A549 (cell line): Measurements from ENCODE around the gene POLR2I. TPM values are rescaled to one million over a fixed set of nuclear protein-coding genes. Genes with fewer than 3 reads are reported as not detected.
"Not testable (repeated sequence)": the region's sequence is repeated elsewhere in the genome, so short reads cannot be mapped to it uniquely, and the experiment has no call there.

Experiments
- ATAC-seq, 2 experiments: fragments of 200-7000 bp in 1 of 2; fragments of >200 bp in 1 of 2; cut with Nextera tagmentation in 1 of 2; cut with Tn5 transposase in 1 of 2; 3 replicates each; pipeline versions ENCODE4 v1.8.0 to v1.9.1; 2018 to 2020; ENCODE audit warnings: mild to moderate bottlenecking in 1 of 2, moderate library complexity in 1 of 2
- CTCF ChIA-PET: fragments of 300-600 bp; sonication (Branson Sonifier 250); formaldehyde crosslinking; extraction: SDS; loops from one replicate; lab custom pipeline; 2021; ENCODE audit warnings: antibody characterized with exemption, inconsistent platforms; lab: Yijun Ruan, JAX
- POLR2A ChIA-PET: fragments of 350-600 bp; formaldehyde crosslinking; extraction: SDS; loops from one replicate; lab custom pipeline; 2021; ENCODE audit warnings: antibody characterized with exemption, inconsistent platforms; lab: Yijun Ruan, JAX
- DNase-seq, 2 experiments: peaks; one replicate each; pipeline versions ENCODE4 v3.0.0 to v3.0.0-alpha.2; 2011 to 2016; ENCODE audit warnings: low read depth in 1 of 2, low spot score in 1 of 2
- FAIRE-seq: peaks from 2 replicates; lab custom pipeline; 2011; peaks lifted over from hg19 to GRCh38; lab: Jason Lieb, UNC
- H3K27ac ChIP-seq, 2 experiments: fragments of >200 bp; sonication (Bioruptor Twin); formaldehyde crosslinking; 3 replicates each; pipeline ENCODE4 v1.5.1; 2016 to 2017
- H3K4me1 ChIP-seq: fragments of >200 bp; sonication (Bioruptor Twin); formaldehyde crosslinking; 3 replicates; pipeline ENCODE4 v1.6.1; 2016
- H3K4me2 ChIP-seq: fragments of >200 bp; sonication (Bioruptor Twin); formaldehyde crosslinking; 3 replicates; pipeline ENCODE4 v1.6.1; 2016
- H3K4me3 ChIP-seq: fragments of >200 bp; sonication (Bioruptor Twin); formaldehyde crosslinking; 3 replicates; pipeline ENCODE4 v1.5.1; 2016
- H3K9me3 ChIP-seq: fragments of >200 bp; sonication (Bioruptor Twin); formaldehyde crosslinking; 3 replicates; pipeline ENCODE4 v1.6.1; 2016
- EP300 ChIP-seq, 2 experiments: fragments of >200 bp; sonication (Bioruptor Twin); formaldehyde crosslinking; IDR thresholded peaks; 2 replicates in 1 of 2; 3 replicates in 1 of 2; pipeline ENCODE4 v1.6.1; 2016 to 2017
- ESRRA ChIP-seq: fragments of 150-350 bp; IDR thresholded peaks from 2 replicates; pipeline ENCODE4 v1.6.1; 2014; ENCODE audit warnings: mild to moderate bottlenecking, low read length, borderline replicate concordance
- FOSB ChIP-seq: fragments of 250-450 bp; sonication (Bioruptor Pico); IDR thresholded peaks from 2 replicates; pipeline ENCODE4 v1.5.0; 2020; ENCODE audit warnings: mild to moderate bottlenecking, moderate library complexity
- GATA3 ChIP-seq: IDR thresholded peaks from 2 replicates; pipeline ENCODE4 v1.6.1; 2012; ENCODE audit warnings: borderline replicate concordance
- KDM5A ChIP-seq: fragments of 200-600 bp; sonication (generic); IDR thresholded peaks from 2 replicates; pipeline ENCODE4 v1.6.1; 2016; ENCODE audit warnings: antibody characterized with exemption, mild to moderate bottlenecking
- MYC ChIP-seq: IDR thresholded peaks from 2 replicates; pipeline ENCODE4 v1.6.1; 2012; ENCODE audit warnings: mild to moderate bottlenecking, inconsistent platforms, low read length, improper control_type of control experiment, borderline replicate concordance
- NR3C1 ChIP-seq: fragments of >200 bp; sonication (Bioruptor Twin); formaldehyde crosslinking; IDR thresholded peaks from 3 replicates; pipeline ENCODE4 v1.6.1; 2017
- POLR2A ChIP-seq: IDR thresholded peaks from 2 replicates; pipeline ENCODE4 v1.6.1; 2012; ENCODE audit warnings: mild to moderate bottlenecking, low read length
- REST ChIP-seq: fragments of 200-600 bp; sonication (generic); IDR thresholded peaks from 2 replicates; pipeline ENCODE4 v1.6.1; 2016; ENCODE audit warnings: antibody characterized with exemption, mild to moderate bottlenecking, moderate library complexity
- RFX5 ChIP-seq: fragments of 450-650 bp; IDR thresholded peaks from 2 replicates; pipeline ENCODE4 v1.7.1; 2014; ENCODE audit warnings: antibody characterized with exemption, mild to moderate bottlenecking, moderate library complexity
- RNF2 ChIP-seq: fragments of 200-600 bp; sonication (generic); IDR thresholded peaks from 2 replicates; pipeline ENCODE4 v1.6.1; 2016; ENCODE audit warnings: low read depth, mild to moderate bottlenecking, antibody characterized with exemption, moderate library complexity, borderline replicate concordance
- TFCP2L1 ChIP-seq: fragments of 250-450 bp; sonication (Bioruptor Pico); IDR thresholded peaks from 2 replicates; pipeline ENCODE4 v1.5.0; 2021; ENCODE audit warnings: mild to moderate bottlenecking
- ZC3H11A ChIP-seq: fragments of 450-650 bp; IDR thresholded peaks from 2 replicates; pipeline ENCODE4 v1.6.1; 2014; ENCODE audit warnings: antibody characterized with exemption, mild to moderate bottlenecking
- WGBS: methylation state at CpG from one replicate; pipeline ENCODE4 v1.1.6; 2017; ENCODE audit errors: missing lambda C conversion rate; 5-methylcytosine and 5-hydroxymethylcytosine counted together
- polyA plus RNA-seq, 4 experiments: library from polyadenylated mRNA; depleted of rRNA in 3 of 4; stranded (reverse); fragments of >200 nt; fragmentation: RNase III in 1 of 4; extraction: RNeasy Plus Mini Kit Qiagen cat#74134 plus additional on column Dnase treatment in 1 of 4; gene quantifications; 2 replicates in 3 of 4; 3 replicates in 1 of 4; pipeline ENCODE4 v1.2.3, GENCODE V29; 2011 to 2017

The POLR2I gene
- polyA plus RNA-seq, 2 of the 4 experiments (the other 2 are of a cell fraction) = 123 to 277 TPM

GRCh38 chr19:36079389-36079945, 35.2 kb downstream of the POLR2I start:
- WGBS = 96% methylated on average over 3 of the region's 3 CpGs
- ChIA-PET POLR2A (no interaction called here), CTCF (no interaction called here)
- ATAC-seq (no peak), FAIRE-seq (peak; percentile 96), DNase-seq (no peak)
- Histone ChIP-seq H3K4me3 (no peak overlapping the region), H3K27ac (no peak overlapping the region), H3K9me3 (no peaks in the 10 kb centered on the region), H3K4me2 (no peak overlapping the region), H3K4me1 (0 out of 3 replicates have a peak, but pooled peaks cover 5% of the 10 kb centered on the region)
- no peak for TF ChIP-seq ZC3H11A
- no peak for TF ChIP-seq EP300 (IDR thresholded peaks at IDR 0.05)
- no peak for TF ChIP-seq NR3C1
- TF ChIP-seq FOSB (CRISPR knock-in tag) = no peak
- no peak for TF ChIP-seq KDM5A
- no peak for TF ChIP-seq RNF2
- TF ChIP-seq ESRRA = no peak
- no peak for TF ChIP-seq RFX5
- TF ChIP-seq TFCP2L1 (CRISPR knock-in tag) = no peak

- Histone ChIP-seq H3K27ac (no peak overlapping the region), H3K4me1 (peaks cover 13% of the 10 kb centered on the region), H3K4me2 (no peak overlapping the region), H3K4me3 (no peak overlapping the region), H3K9me3 (no peaks in the 10 kb centered on the region)
- TF ChIP-seq REST (peak; percentile 25; the same call in 1 of the 2 replicates), NR3C1 (no peak)
- ATAC-seq (peak in 1 of 2 experiments; percentile 12; a peak in 2 of 6 replicates), DNase-seq (no peak), FAIRE-seq (no peak)
- 86% methylated on average over 10 of the region's 10 CpGs for WGBS
- ChIA-PET POLR2A (interaction anchor here (0.6 to 1.0 kb wide), 2 partner anchors 42 to 63 kb away, joined by 3 to 4 read pairs; partner anchors contain the start of genes POLR2I and TBCB), CTCF (interaction anchor here (0.7 to 5.6 kb wide), 8 partner anchors 9 to 97 kb away, joined by 3 to 53 read pairs (median 5); partner anchors contain the start of genes POLR2I and THAP8)
Observed at GRCh38 chr19:36073121-36073876, 41.4 kb downstream of the POLR2I start.

- Histone ChIP-seq H3K4me3 (no peak overlapping the region), H3K4me2 (no peak overlapping the region), H3K4me1 (peaks cover 13% of the 10 kb centered on the region), H3K9me3 (no peaks in the 10 kb centered on the region), H3K27ac (no peak overlapping the region)
- FAIRE-seq = no peak
- 88% methylated on average over 8 of the region's 8 CpGs for WGBS
- ChIA-PET POLR2A (interaction anchor here (1.0 kb wide), 1 partner anchor 43 kb away, joined by 4 read pairs; the partner anchor contains the start of genes POLR2I and TBCB), CTCF (interaction anchor here (1.2 to 5.6 kb wide), 5 partner anchors 12 to 98 kb away, joined by 3 to 53 read pairs (median 5); partner anchors contain the start of gene POLR2I)
- TF ChIP-seq FOSB (CRISPR knock-in tag) (no peak), GATA3 (no peak), MYC (no peak), RFX5 (no peak), TFCP2L1 (CRISPR knock-in tag) (no peak), POLR2A (0 out of 2 replicates have a peak, but pooled peaks have one; percentile 2)
- no peak for DNase-seq
- no peak for ATAC-seq
Observed at GRCh38 chr19:36072081-36072480, 42.6 kb downstream of the POLR2I start.

GRCh38 chr19:36068810-36069499, 45.7 kb downstream of the POLR2I start:
- H3K4me1 ChIP-seq = peaks cover 13% of the 10 kb centered on the region
- CTCF ChIA-PET = interaction anchor here (4.7 kb wide), 1 partner anchor 12 kb away, joined by 40 read pairs; the partner anchor contains the start of genes THAP8 and WDR62
- FAIRE-seq, H3K4me3 ChIP-seq, DNase-seq, H3K27ac ChIP-seq, ATAC-seq, POLR2A ChIA-PET, H3K9me3 ChIP-seq, H3K4me2 ChIP-seq: not testable (repeated sequence)
- 97% methylated on average over 24 of the region's 57 CpGs for WGBS
